K562 (cell line): Measurements from ENCODE around the gene GRID2IP. TPM values are rescaled to one million over a fixed set of nuclear protein-coding genes. Genes with fewer than 3 reads are reported as not detected.
"Not testable (repeated sequence)": the region's sequence is repeated elsewhere in the genome, so short reads cannot be mapped to it uniquely, and the experiment has no call there.

ENCODE experiments used
- ATAC-seq: fragments of 200-7000 bp; cut with Tn5 transposase; 3 replicates; pipeline ENCODE4 v1.9.1; 2020; ENCODE audit warnings: moderate library complexity
- BruUV-seq: library from RNA; stranded (reverse); fragments of 400-500 nt; replicated peaks from 2 replicates; lab custom pipeline; 2021; lab: Mats Ljungman, UMichigan
- CTCF ChIA-PET: fragments of 300-600 bp; formaldehyde crosslinking; extraction: SDS; loops from one replicate; lab custom pipeline; 2021; ENCODE audit warnings: low intra/inter-chr PET ratio; lab: Yijun Ruan, JAX
- POLR2A ChIA-PET: fragments of 300-600, 350-650 bp; sonication (Branson Sonifier 250); formaldehyde crosslinking; extraction: SDS; loops from one replicate; lab custom pipeline; 2021; ENCODE audit warnings: antibody characterized with exemption, inconsistent platforms; lab: Yijun Ruan, JAX
- DNase-seq, 4 experiments: peaks; one replicate each; pipeline versions ENCODE4 v3.0.0 to v3.0.0-alpha.2; 2011 to 2018; ENCODE audit warnings: low spot score in 3 of 4, mixed read lengths in 3 of 4; ENCODE audit errors: extremely low read depth in 1 of 4
- FAIRE-seq: peaks from 2 replicates; lab custom pipeline; 2011; peaks lifted over from hg19 to GRCh38; lab: Jason Lieb, UNC
- H2AFZ ChIP-seq: 2 replicates; pipeline ENCODE4 v1.6.0; 2011; ENCODE audit warnings: low read depth, low read length, control low read depth, inconsistent platforms
- H3K27ac ChIP-seq: fragments of 200-600 bp; 3 replicates; pipeline ENCODE4 v1.8.0; 2011; ENCODE audit warnings: low read depth, mild to moderate bottlenecking, control low read depth, inconsistent platforms, low read length, moderate library complexity, mixed read lengths; ENCODE audit errors: extremely low read depth
- H3K27me3 ChIP-seq, 2 experiments: fragments of 300-600 bp in 1 of 2; 2 replicates in 1 of 2; 3 replicates in 1 of 2; pipeline versions ENCODE4 v1.6.0 to v1.8.0; 2011; ENCODE audit warnings: inconsistent platforms in 2 of 2, low read length in 2 of 2, mild to moderate bottlenecking in 1 of 2, mixed read lengths in 1 of 2, moderate library complexity in 1 of 2; ENCODE audit not compliant: control insufficient read depth in 2 of 2, insufficient read depth in 2 of 2
- H3K36me3 ChIP-seq: fragments of 300-600 bp; 3 replicates; pipeline ENCODE4 v1.8.0; 2011; ENCODE audit warnings: mild to moderate bottlenecking, low read length, inconsistent platforms; ENCODE audit not compliant: control insufficient read depth, insufficient read depth
- H3K4me1 ChIP-seq, 2 experiments: fragments of 200-600 bp in 1 of 2; replicated peaks in 1 of 2; 2 replicates in 1 of 2; 3 replicates in 1 of 2; pipeline versions ENCODE4 v1.5.1 to v1.8.0; 2011; ENCODE audit warnings: inconsistent platforms in 2 of 2, low read length in 2 of 2, mild to moderate bottlenecking in 1 of 2, mixed read lengths in 1 of 2, moderate library complexity in 1 of 2; ENCODE audit not compliant: control insufficient read depth in 2 of 2, insufficient read depth in 2 of 2
- H3K4me2 ChIP-seq: 2 replicates; pipeline ENCODE4 v1.6.1; 2011; ENCODE audit warnings: low read length, control low read depth, inconsistent platforms, mixed read lengths; ENCODE audit not compliant: insufficient read depth
- H3K4me3 ChIP-seq: fragments of 200-600 bp; sonication (generic), shearing (Covaris generic); 2 replicates; pipeline ENCODE4 v1.5.1; 2016; ENCODE audit warnings: control low read depth, inconsistent platforms
- H3K79me2 ChIP-seq: fragments of 200-600 bp; 3 replicates; pipeline ENCODE4 v1.8.0; 2011; ENCODE audit warnings: low read length, inconsistent platforms; ENCODE audit not compliant: control insufficient read depth, insufficient read depth
- H3K9ac ChIP-seq, 2 experiments: 2 replicates each; pipeline versions ENCODE4 v1.6.0 to v1.6.1; 2011; ENCODE audit warnings: low read depth in 2 of 2, low read length in 2 of 2, control low read depth in 1 of 2, inconsistent platforms in 1 of 2, mild to moderate bottlenecking in 1 of 2, mixed read lengths in 1 of 2; ENCODE audit not compliant: insufficient read depth in 1 of 2
- H3K9me1 ChIP-seq: one replicate; pipeline ENCODE4 v1.6.0; 2011; ENCODE audit warnings: inconsistent platforms, mild to moderate bottlenecking, low read length, moderate library complexity; ENCODE audit not compliant: control insufficient read depth, insufficient read depth
- H3K9me3 ChIP-seq: replicated peaks from 2 replicates; pipeline ENCODE4 v1.5.1; 2011; ENCODE audit warnings: low read depth, low read length, inconsistent platforms; ENCODE audit not compliant: control insufficient read depth, insufficient read depth
- H4K20me1 ChIP-seq: replicated peaks from 2 replicates; pipeline ENCODE4 v1.6.1; 2011; ENCODE audit warnings: low read length, inconsistent platforms, mixed read lengths; ENCODE audit not compliant: control insufficient read depth, insufficient read depth
- EGR1 ChIP-seq: fragments of 450-650 bp; conservative IDR thresholded peaks from 2 replicates; pipeline ENCODE4 v1.6.1; 2017; ENCODE audit warnings: mild to moderate bottlenecking
- NR2C2 ChIP-seq, 2 experiments: fragments of 200-800 bp in 1 of 2; sonication (Bioruptor generic) in 1 of 2; sonication (generic) in 1 of 2; formaldehyde crosslinking in 1 of 2; IDR thresholded peaks; 2 replicates each; pipeline versions ENCODE4 v1.6.1 to v1.8.0; 2016 to 2022; ENCODE audit warnings: mild to moderate bottlenecking in 1 of 2, missing compliant biosample characterization in 1 of 2, missing genetic modification characterization in 1 of 2, missing genetic modification reagents in 1 of 2
- TAF9B ChIP-seq: fragments of 450-650 bp; IDR thresholded peaks from 2 replicates; pipeline ENCODE4 v1.6.1; 2018; ENCODE audit warnings: mild to moderate bottlenecking; ENCODE audit not compliant: partially characterized antibody
- ZNF384 ChIP-seq: IDR thresholded peaks from 2 replicates; pipeline ENCODE4 v1.6.1; 2012; ENCODE audit warnings: low read depth, low read length, improper control_type of control experiment
- ZNF644 ChIP-seq: fragments of 200-800 bp; sonication (Bioruptor generic); IDR thresholded peaks from 2 replicates; pipeline ENCODE4 v1.6.1; 2016; ENCODE audit warnings: low read depth, missing genetic modification characterization, missing compliant biosample characterization
- WGBS: fragments of 100-300 bp; shearing (Covaris generic); methylation state at CpG from one replicate; pipeline ENCODE4 v1.1.6; 2016; ENCODE audit warnings: low coverage, mixed read lengths; ENCODE audit not compliant: insufficient coverage; ENCODE audit errors: missing lambda C conversion rate; 5-methylcytosine and 5-hydroxymethylcytosine counted together
- in situ Hi-C: fragments of 300-500 bp; cut with MboI; formaldehyde crosslinking; loops from 4 replicates; pipeline ENCODE4 v1.15.0; 2018; ENCODE audit warnings: inconsistent platforms, mixed read lengths
- intact Hi-C: fragments of 100-400 bp; cut with micrococcal nuclease; formaldehyde crosslinking; loops from 2 replicates; pipeline ENCODE4 v1.14.2; 2022
- polyA plus RNA-seq, 8 experiments: library from polyadenylated mRNA; depleted of rRNA in 4 of 8; stranded (reverse) in 5 of 8; unstranded in 3 of 8; fragments of >200 nt; fragmentation: Nextera tagmentation in 2 of 8; fragmentation: Illumina TruSeq in 1 of 8; extraction: Ambion mirVana in 2 of 8; extraction: Trizol in 1 of 8; gene quantifications; 2 replicates each; pipeline versions ENCODE4 v1.2.1 to v1.2.3, GENCODE V29; 2011 to 2014; ENCODE audit warnings: inconsistent platforms in 1 of 8, missing spikeins in 1 of 8
- total RNA-seq, 7 experiments: library from RNA; depleted of rRNA in 6 of 7; stranded (reverse); fragments of >200 nt in 6 of 7; fragmentation: Illumina TruSeq in 2 of 7; extraction: Trizol in 2 of 7; gene quantifications; 2 replicates each; pipeline versions ENCODE4 v1.2.1 to v1.2.3, GENCODE V29; 2011 to 2021; ENCODE audit warnings: low replicate concordance in 1 of 7

Gene GRID2IP
- total and polyA plus RNA-seq, 9 of the 15 experiments (the other 6 are each of a cell fraction or from before 2014, with no cell fraction given) = not detected

GRCh38 chr7:6465862-6466261 is 85.4 kb downstream of the GRID2IP start (continued):
- TF ChIP-seq NR2C2 (CRISPR knock-in tag; IDR thresholded peaks at IDR 0.05) = no peak
- TF ChIP-seq NR2C2 (tag; IDR thresholded peaks at IDR 0.05) = no peak
- no peak for TF ChIP-seq TAF9B
- no peak for TF ChIP-seq ZNF644 (tag)
- TF ChIP-seq, all 486 proteins: peak for 0

- in situ Hi-C loops, H3K9ac ChIP-seq, H3K9me1 ChIP-seq, H3K27me3 ChIP-seq, BruUV-seq, H3K4me1 ChIP-seq, H3K79me2 ChIP-seq, H3K4me2 ChIP-seq, FAIRE-seq, CTCF ChIA-PET, H2AFZ ChIP-seq, intact Hi-C loops, H3K27ac ChIP-seq, H4K20me1 ChIP-seq, H3K9me3 ChIP-seq, H3K4me3 ChIP-seq: not testable (repeated sequence)
- WGBS = 40% methylated on average over 3 of the region's 5 CpGs
- POLR2A ChIA-PET = interaction anchor here (1.0 to 2.1 kb wide), 5 partner anchors 8 to 16 kb away, joined by 4 to 16 read pairs (median 6); partner anchors contain the start of gene DAGLB
- TF ChIP-seq ZNF384 (peak; percentile 59), EGR1 (peak; percentile 79)
- DNase-seq = peak in 1 of 4 experiments; percentile 26
- H3K36me3 ChIP-seq = peaks cover 63% of the 10 kb centered on the region
- peak; percentile 59; the same call in 2 of the 3 replicates for ATAC-seq
Measured at GRCh38 chr7:6463609-6464008, 87.7 kb downstream of the GRID2IP start.
